Neural progenitor cell (in vitro differentiated cells): ENCODE measurements around the gene PRICKLE3.

Source experiments
- CTCF ChIP-seq: fragments of 200-600 bp; sonication (generic); IDR thresholded peaks from 2 replicates; pipeline ENCODE4 v1.5.1; 2017; ENCODE audit warnings: antibody characterized with exemption, mild to moderate bottlenecking
- EZH2 ChIP-seq: fragments of 200-600 bp; sonication (generic); IDR thresholded peaks from 2 replicates; pipeline ENCODE4 v1.6.1; 2017; ENCODE audit warnings: antibody characterized with exemption, mild to moderate bottlenecking, moderate library complexity
- EZH2phosphoT487 ChIP-seq: fragments of 200-600 bp; sonication (generic); IDR thresholded peaks from 2 replicates; pipeline ENCODE4 v1.6.1; 2017; ENCODE audit warnings: antibody characterized with exemption

- TF ChIP-seq CTCF (no peak), EZH2phosphoT487 (no peak), EZH2 (no peak)
These were observed 26.0 kb upstream of the PRICKLE3 start for GRCh38 chrX:49212209-49212608.
